KMS-11 (cell line): ENCODE data around the gene C17orf100.

Experiments used
- H2AFZ ChIP-seq: fragments of 200-600 bp; sonication (generic); 2 replicates; pipeline ENCODE4 v1.6.1; 2016; ENCODE audit warnings: antibody characterized with exemption, mixed run types, low read depth
- H3K27ac ChIP-seq: fragments of 200-600 bp; sonication (generic); 2 replicates; pipeline ENCODE4 v1.6.1; 2016; ENCODE audit warnings: mild to moderate bottlenecking, mixed run types
- H3K27me3 ChIP-seq: fragments of 200-600 bp; sonication (generic); 2 replicates; pipeline ENCODE4 v1.6.1; 2017; ENCODE audit warnings: mild to moderate bottlenecking, low read depth, mixed run types, moderate library complexity; ENCODE audit not compliant: insufficient read depth
- H3K36me3 ChIP-seq: fragments of 200-600 bp; sonication (generic); 2 replicates; pipeline ENCODE4 v1.6.1; 2017; ENCODE audit warnings: mild to moderate bottlenecking, mixed run types; ENCODE audit not compliant: insufficient read depth
- H3K4me1 ChIP-seq: fragments of 200-600 bp; sonication (generic); 2 replicates; pipeline ENCODE4 v1.6.1; 2016; ENCODE audit warnings: mild to moderate bottlenecking, low read depth, mixed run types; ENCODE audit not compliant: poor library complexity, severe bottlenecking
- H3K4me2 ChIP-seq: fragments of 200-600 bp; sonication (generic); 2 replicates; pipeline ENCODE4 v1.7.0; 2016; ENCODE audit warnings: mild to moderate bottlenecking, mixed run types
- H3K4me3 ChIP-seq: fragments of 200-600 bp; sonication (generic); IDR thresholded peaks from 2 replicates; pipeline ENCODE4 v1.6.1; 2017; ENCODE audit warnings: low read depth, low read length, mixed read lengths; ENCODE audit not compliant: insufficient read depth
- H3K79me2 ChIP-seq: fragments of 200-600 bp; sonication (generic); 2 replicates; pipeline ENCODE4 v1.6.1; 2016; ENCODE audit warnings: low read depth, mixed run types; ENCODE audit not compliant: insufficient read depth
- H3K9ac ChIP-seq: fragments of 200-600 bp; sonication (generic); 2 replicates; pipeline ENCODE4 v1.6.1; 2016; ENCODE audit warnings: mild to moderate bottlenecking, mixed run types
- H4K20me1 ChIP-seq: fragments of 200-600 bp; sonication (generic); 2 replicates; pipeline ENCODE4 v1.6.1; 2016; ENCODE audit warnings: mild to moderate bottlenecking, mixed run types; ENCODE audit not compliant: insufficient read depth
- TF ChIP-seq, protein P1 (sequence below): fragments of 200-600 bp; sonication (generic); conservative IDR thresholded peaks from 2 replicates; pipeline ENCODE4 v1.6.1; 2017; ENCODE audit warnings: low read depth, mild to moderate bottlenecking, antibody characterized with exemption, low read length, moderate library complexity, mixed read lengths

C17orf100 gene

DNA sequence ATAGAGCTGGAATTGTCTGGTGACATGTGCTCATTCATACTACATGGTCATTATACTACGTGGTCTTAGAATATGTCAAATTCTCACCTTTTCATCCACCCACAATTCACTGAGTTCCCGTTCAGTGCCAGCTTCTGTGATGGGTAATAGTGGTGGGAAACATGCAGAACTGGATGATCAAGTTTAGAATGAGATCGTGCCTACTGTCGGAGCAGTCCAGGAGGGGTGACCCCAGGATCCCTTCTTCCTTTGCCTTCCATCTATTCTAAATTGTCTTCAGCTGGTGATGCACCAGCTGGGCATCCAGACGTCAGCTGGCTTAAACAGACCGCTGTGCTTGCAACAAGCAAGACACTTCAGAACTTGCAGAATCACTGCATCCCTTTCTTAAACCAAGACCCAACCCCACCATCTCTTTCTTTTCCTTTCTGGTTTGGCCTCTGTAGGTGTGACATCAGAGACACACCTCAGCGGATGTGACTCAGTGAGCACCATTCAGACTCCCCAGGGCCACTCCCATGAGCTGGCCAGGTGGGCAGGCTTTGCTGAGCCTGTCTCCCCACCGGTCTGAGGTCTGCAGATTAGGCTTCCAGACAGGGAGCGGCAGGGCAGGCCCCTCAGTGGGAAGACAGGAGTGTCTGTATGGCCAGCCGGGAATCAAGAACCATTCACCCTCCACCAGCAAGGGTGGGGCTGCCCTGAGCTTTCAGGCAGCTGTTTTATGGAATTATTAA, 18.1 kb downstream of the C17orf100 start:
- TF ChIP-seq, protein P1, sequence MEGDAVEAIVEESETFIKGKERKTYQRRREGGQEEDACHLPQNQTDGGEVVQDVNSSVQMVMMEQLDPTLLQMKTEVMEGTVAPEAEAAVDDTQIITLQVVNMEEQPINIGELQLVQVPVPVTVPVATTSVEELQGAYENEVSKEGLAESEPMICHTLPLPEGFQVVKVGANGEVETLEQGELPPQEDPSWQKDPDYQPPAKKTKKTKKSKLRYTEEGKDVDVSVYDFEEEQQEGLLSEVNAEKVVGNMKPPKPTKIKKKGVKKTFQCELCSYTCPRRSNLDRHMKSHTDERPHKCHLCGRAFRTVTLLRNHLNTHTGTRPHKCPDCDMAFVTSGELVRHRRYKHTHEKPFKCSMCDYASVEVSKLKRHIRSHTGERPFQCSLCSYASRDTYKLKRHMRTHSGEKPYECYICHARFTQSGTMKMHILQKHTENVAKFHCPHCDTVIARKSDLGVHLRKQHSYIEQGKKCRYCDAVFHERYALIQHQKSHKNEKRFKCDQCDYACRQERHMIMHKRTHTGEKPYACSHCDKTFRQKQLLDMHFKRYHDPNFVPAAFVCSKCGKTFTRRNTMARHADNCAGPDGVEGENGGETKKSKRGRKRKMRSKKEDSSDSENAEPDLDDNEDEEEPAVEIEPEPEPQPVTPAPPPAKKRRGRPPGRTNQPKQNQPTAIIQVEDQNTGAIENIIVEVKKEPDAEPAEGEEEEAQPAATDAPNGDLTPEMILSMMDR = no peak
- H3K4me1 ChIP-seq = no peaks in the 10 kb centered on the region
- H3K4me3 ChIP-seq = no peak overlapping the region
- no peak overlapping the region for H2AFZ ChIP-seq
- no peaks in the 10 kb centered on the region for H4K20me1 ChIP-seq
- H3K27ac ChIP-seq = no peak overlapping the region
- no peaks in the 10 kb centered on the region for H3K36me3 ChIP-seq
- no peak overlapping the region for H3K4me2 ChIP-seq
- H3K79me2 ChIP-seq = no peaks in the 10 kb centered on the region
- no peak overlapping the region for H3K9ac ChIP-seq
- H3K27me3 ChIP-seq = no peaks in the 10 kb centered on the region

DNA sequence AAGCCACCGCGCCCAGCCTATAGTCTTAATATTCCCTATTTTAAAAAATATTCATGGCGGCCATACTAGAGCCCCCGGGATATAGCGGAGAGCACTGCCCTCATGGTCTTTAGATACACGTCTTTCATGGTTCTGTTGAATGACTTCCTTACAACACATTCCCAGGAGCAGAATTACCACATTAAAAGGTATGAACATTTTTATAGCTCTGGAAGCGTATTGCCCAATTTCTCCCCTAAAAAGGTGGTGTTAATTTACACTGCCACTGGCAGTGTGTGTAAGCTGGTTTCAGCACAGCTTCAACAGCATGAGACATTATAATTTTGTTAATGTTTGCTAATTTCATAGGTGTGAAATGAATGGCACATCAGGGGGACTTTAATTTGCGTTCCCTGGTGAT, 19.0 kb downstream of the C17orf100 start:
- Histone ChIP-seq H3K36me3 (no peaks in the 10 kb centered on the region), H3K27me3 (no peaks in the 10 kb centered on the region), H3K9ac (no peak overlapping the region), H2AFZ (no peak overlapping the region), H4K20me1 (no peaks in the 10 kb centered on the region), H3K4me1 (no peaks in the 10 kb centered on the region), H3K4me3 (no peak overlapping the region), H3K79me2 (no peaks in the 10 kb centered on the region), H3K27ac (no peak overlapping the region), H3K4me2 (no peak overlapping the region)
- TF ChIP-seq, protein P1 = no peak

DNA sequence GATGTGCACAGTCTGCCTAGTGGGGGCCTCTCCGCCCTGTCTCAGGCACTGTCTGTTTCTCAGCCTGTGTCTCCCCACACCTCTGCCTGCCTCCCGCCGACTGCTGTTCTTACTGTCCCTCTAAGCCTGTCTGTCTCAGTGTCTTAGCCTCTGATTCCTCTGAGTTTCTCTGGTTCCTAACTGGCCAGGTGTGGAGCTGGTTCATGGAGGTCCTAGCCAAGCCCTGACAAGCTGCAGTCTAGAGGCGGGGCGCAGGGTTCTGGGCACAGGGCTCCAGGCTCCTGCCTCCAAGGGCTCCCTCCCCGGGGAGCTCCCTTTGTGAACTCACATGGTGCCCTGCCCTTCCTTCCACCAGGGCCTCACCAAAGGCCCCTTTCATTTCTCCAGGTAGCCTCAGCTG, 19.4 kb downstream of the C17orf100 start:
- Histone ChIP-seq H3K36me3 (no peaks in the 10 kb centered on the region), H3K4me2 (no peak overlapping the region), H3K9ac (no peak overlapping the region), H3K79me2 (no peaks in the 10 kb centered on the region), H3K4me3 (no peak overlapping the region), H3K27me3 (no peaks in the 10 kb centered on the region), H3K4me1 (no peaks in the 10 kb centered on the region), H3K27ac (no peak overlapping the region), H4K20me1 (no peaks in the 10 kb centered on the region), H2AFZ (no peak overlapping the region)
- TF ChIP-seq, protein P1 = no peak

DNA sequence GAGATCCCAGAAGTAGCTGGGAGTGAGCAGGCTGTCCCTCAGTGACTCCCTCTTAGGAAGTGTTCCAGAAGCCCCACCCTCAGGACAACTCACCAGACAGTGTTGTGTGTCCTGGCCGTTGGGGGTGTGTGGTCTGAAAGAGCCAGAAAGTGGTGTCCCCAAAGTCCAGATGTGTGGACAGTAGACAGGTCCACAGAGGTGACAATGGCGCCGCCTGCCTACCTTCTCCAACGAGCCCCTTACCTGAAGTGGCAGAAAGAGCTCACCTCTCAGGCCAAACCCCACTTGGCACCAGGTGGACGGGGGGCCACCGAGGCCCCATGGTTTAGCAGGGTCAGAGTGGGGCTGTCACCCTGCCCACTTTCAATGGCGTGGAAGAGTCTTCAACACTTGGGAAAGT, 19.9 kb downstream of the C17orf100 start:
- H3K4me3 ChIP-seq = no peak overlapping the region
- no peak overlapping the region for H3K9ac ChIP-seq
- no peak overlapping the region for H3K4me2 ChIP-seq
- TF ChIP-seq, protein P1 = no peak
- no peaks in the 10 kb centered on the region for H3K36me3 ChIP-seq
- H3K4me1 ChIP-seq = no peaks in the 10 kb centered on the region
- H3K79me2 ChIP-seq = no peaks in the 10 kb centered on the region
- H4K20me1 ChIP-seq = no peaks in the 10 kb centered on the region
- H3K27me3 ChIP-seq = no peaks in the 10 kb centered on the region
- no peak overlapping the region for H3K27ac ChIP-seq
- H2AFZ ChIP-seq = no peak overlapping the region
